ENCODE measurements around the gene CABP4. TPM values are rescaled to one million over a fixed set of nuclear protein-coding genes. Genes with fewer than 3 reads are reported as not detected.

The CABP4 gene
- total RNA-seq, 1 donor from 2014 or later, result 3.8 TPM

GRCh38 chr11:67495234-67496005, 40.3 kb downstream of the CABP4 start:
- DNase-seq (ENCODE audit: low spot score), result no peak

- no peak for DNase-seq (ENCODE audit: low spot score)
These were observed 41.0 kb downstream of the CABP4 start for GRCh38 chr11:67496113-67496512.

- no peak for DNase-seq (ENCODE audit: low spot score)
These were observed 42.6 kb downstream of the CABP4 start for GRCh38 chr11:67497656-67498291.

DNA sequence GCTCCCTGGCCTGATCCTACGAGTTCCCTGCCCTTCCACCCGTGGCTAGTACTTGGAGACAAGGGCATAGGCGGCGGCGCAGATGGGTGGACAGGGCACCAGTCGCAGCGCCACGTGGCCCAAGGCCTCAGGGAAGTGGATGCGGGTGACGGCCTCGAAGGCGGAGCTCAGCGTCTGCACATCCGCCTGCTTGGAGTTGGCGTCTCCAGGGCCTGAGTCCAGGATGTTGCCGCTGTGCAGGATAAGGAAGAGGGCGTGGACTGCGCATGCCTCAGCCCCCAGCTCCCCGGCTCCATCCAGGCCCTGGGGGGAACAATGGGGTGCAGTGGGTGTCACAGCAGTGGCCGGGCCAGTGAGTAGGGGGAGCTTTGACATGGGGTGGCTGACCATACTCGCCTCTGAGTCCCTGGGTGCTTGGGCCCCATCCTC, 43.4 kb downstream of the CABP4 start:
- DNase-seq (ENCODE audit: low spot score), result no peak

DNA sequence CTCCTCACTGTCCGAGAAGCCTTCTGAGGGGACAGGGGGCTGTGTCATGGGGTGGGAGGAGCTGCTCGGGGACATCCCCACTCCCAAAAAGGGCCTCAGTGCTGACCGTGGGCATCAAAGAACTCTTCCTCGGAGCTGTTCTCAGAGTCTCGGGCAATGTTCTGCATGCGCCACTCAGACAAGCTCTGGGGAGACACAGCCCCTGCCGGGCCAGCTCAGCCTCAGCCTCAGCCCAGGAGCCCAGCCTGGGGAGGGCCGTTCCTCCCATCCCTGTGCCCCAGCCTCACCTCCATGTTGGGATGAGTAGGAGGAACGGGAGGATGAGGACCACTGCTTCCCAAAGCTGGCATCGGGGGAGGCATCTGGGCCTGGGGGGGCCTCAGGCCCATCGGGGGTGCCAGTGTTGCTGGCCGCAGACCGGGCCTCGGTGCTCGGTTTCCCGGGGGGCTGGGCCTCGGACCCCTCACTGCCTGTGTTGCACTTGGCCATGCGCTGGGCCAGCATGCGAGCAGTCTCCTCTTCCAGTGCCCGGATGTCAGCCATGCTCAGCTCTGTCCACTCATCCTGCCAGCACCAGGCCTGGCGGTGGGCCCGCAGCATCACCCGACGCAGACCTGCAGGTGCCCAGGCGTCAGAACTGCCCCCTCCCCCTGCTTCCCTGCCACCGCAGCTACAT, 44.8 kb downstream of the CABP4 start:
- no peak for DNase-seq (ENCODE audit: low spot score)

- DNase-seq (ENCODE audit: low spot score), result no peak
These were observed 45.3 kb downstream of the CABP4 start for GRCh38 chr11:67500484-67500821.

- DNase-seq (ENCODE audit: low spot score), result no peak
These were observed 45.9 kb downstream of the CABP4 start for GRCh38 chr11:67500831-67501715.

DNA sequence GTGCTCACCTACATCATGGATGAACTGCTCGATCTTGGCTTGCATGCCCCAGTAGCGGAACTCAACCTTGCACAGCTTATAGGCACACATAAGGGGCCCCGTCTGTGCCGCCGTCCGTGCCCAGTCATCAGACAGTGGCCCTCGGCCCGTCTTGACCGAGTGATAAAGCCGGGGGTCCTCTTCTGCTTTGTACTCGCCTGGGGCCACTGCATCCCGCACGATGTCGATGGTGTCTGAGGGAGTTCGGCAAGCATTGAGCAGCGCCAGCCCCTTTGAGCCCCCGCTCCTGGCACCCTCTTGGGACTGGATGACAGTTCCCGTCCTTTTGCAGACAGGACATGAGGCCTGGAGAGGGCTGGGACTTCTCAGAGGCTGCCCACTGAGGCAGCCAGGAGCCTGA, 46.7 kb downstream of the CABP4 start:
- no peak for DNase-seq (ENCODE audit: low spot score)

DNA sequence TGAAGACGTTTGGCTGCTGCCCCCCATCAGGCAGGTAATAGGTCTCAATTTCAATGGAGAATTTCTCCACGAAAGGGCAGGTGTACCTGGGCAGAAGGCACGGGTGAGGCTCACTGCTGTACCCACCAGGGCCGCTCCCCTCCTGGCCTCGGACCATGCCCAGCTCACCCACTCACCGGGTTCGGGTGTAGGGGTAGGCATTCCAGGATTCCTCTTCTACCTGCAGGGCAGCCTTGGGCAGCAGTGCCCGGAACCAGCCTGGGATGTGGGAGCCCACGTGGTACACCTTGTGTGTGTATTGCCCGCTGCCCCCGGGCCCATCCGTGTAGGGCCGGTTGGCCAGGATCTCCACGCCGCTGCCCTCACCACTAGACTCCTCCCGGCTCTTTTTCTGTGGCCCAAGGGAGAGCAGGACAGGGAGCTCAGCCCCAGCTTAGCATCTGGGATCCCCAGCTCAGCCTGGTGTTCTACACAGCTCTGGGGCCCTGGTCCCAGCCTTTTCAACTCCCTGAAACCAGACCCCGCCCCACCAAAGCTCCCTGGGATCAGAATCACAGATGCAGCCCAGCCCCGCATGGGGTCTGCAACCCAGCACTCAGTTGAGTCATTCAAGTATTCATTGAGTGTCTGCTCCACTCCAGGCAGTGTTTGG, 47.3 kb downstream of the CABP4 start:
- DNase-seq (ENCODE audit: low spot score), result no peak

- DNase-seq (ENCODE audit: low spot score), result no peak
These were observed 48.2 kb downstream of the CABP4 start for GRCh38 chr11:67503119-67504004.

DNA sequence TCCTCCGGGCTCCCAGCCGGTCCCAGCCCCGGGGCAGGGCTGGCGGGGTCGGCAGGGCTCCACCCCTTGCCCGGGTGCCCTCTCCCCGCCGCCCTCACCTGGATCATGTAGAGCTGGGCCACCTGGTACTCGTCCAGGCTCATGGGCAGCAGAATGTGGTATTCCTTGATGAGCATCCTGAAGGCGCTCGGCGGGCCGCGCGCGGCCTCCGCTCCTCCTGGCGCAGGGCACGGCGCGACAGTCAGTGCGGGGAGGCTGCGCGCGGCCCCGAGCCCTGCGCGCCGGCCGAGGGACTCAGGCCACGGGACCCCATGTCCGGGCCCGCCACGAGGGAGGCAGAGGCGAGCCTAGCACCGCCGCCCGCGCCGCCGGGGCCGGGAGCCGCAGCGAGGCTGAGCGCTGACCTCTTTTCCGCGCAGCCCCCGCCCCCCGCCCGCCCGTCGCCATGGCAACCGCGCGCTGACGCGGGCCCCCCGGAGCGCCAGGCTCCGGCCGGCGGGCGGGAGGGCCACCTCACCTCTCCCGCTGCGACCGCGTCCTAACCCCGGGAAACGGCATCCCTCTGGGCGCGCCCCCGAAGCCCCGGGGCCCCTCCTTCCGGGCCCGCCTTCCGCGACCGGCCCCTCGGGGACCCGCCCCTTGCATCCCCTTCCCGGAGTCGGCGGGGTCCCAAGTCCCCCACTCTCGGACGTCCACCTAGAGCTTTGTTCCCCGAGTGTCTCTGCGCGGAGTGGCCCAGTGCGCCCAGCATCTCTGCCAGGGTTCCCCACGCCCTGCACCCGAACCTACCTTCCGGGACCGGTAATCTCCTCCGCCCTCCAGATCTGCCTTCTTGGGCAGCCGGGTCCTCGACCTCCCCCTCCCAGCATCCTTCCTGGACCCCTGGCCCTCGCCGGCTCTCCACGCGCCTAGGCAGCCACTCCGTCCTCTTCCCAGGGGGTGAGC, 49.1 kb downstream of the CABP4 start:
- no peak for DNase-seq (ENCODE audit: low spot score)

GRCh38 chr11:67504950-67505581, 49.9 kb downstream of the CABP4 start, which contains the start of gene PITPNM1:
Gene PITPNM1 (minus strand): TSS chr11:67505363. CDS start chr11:67504180, 1,183 bp downstream.
- peak; percentile 95 for DNase-seq (ENCODE audit: low spot score)

- DNase-seq (ENCODE audit: low spot score), result peak; percentile 96
These were observed 50.6 kb downstream of the CABP4 start for GRCh38 chr11:67505605-67506396.

- no peak for DNase-seq (ENCODE audit: low spot score)
These were observed 51.4 kb downstream of the CABP4 start for GRCh38 chr11:67506426-67507051.

GRCh38 chr11:67507242-67507863, 52.2 kb downstream of the CABP4 start:
- no peak for DNase-seq (ENCODE audit: low spot score)

GRCh38 chr11:67507864-67508485, 52.8 kb downstream of the CABP4 start, which contains the start of gene CDK2AP2:
Gene CDK2AP2 (minus strand): TSS chr11:67508162. CDS start chr11:67508082, 80 bp downstream.
- DNase-seq (ENCODE audit: low spot score), result peak; percentile 100

All from mesenteric fat pad (tissue), 1 donor.